Right forelimb (tissue), 1 donor: ENCODE measurements around the gene GHR.
"Not testable (repeated sequence)": the region's sequence is repeated elsewhere in the genome, so short reads cannot be mapped to it uniquely, and the experiment has no call there.

ENCODE experiments used
- DNase-seq: peaks from one replicate; pipeline ENCODE4 v3.0.0-alpha.2; 2018

GHR gene

DNA sequence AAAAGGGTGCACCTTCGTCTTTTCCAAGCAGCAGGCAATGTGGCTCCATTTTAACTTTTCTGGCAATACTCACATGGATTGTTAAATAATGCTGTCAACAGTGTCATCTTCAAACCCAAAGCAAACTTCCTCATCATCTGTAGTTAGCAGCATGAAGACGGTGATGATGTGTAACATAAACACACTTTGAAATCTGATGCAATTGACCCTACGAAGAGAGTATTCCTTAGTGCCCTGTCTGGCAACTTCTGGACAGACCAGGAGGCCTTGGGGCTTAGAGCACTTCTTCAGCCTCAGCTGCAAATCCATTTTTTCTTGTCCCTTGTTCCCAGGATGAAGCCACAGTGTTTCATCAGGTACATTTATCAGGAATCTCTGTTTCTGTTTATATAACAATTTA, 149.1 kb downstream of the GHR start:
- no peak for DNase-seq

DNA sequence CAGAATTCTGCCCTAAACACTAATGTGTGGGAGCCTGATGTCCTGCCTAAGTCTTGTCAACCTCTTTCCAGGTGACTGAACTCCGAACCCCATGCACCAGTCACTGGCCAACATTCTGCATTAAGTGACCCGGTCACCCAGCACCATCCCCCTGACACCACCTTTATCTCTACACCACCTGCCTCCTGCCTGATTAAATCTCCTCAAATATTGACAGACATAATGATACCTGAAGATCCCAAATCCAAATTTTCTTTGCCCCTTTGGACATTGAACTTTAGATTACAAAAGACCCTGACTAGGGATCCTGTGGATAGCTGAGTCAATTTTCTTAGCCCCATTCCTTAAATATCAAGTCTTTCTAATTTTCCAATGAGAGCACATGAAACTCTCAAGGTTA, 150.1 kb downstream of the GHR start:
- DNase-seq = no peak

DNA sequence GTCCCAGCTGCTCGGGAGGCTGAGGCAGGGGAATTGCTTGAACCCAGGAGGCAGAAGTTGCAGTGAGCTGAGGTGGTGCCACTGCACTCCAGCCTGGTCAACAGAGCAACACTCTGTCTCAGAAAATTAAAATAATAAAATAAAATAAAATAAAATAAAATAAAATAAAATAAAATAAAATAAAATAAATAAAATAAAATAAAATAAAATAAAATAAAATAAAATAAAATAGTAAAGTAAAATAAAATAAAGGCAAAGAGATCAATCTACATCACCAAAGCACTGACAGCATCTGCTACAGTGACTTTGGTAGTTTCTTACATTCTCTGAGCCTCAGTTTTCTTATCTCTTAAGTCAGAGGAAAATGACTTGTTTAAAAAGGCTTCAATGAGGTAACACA, 152.7 kb downstream of the GHR start:
- DNase-seq = not testable (repeated sequence)

DNA sequence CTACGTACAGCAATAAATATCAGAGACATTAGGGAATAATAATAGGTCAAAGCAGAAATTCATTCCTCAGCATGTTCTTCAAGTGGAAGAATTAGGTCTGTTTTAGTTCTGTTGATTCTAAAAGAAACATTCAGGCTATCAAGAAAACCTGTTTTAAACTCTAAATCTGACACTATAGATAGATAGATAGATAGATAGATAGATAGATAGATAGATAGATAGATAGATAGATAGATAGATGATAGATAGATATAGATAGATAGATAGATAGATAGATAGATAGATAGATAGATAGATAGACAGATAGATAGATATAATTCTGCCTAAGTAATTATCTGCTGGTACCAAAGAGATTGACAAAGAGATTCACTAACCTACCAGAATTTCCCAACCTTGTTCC, 155.7 kb downstream of the GHR start:
- not testable (repeated sequence) for DNase-seq

DNA sequence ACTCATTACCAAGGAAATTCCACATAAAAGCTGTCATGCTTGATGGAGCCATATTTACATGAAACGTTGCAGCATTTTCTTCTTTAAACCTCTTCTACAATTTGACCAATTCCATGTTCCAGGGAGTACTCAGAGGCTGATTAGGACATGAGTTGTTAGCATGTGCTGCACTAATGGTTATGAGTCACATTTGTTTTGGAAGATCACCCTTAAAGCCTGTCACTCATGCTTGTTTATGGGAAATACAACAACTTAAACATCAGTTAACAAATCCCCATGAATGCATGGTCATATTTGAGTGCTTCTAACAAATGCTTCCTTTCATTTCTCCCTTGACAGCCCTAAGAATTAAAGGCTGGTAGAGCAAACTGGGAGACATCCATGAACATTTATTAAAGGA, 156.1 kb downstream of the GHR start:
- DNase-seq = no peak

DNA sequence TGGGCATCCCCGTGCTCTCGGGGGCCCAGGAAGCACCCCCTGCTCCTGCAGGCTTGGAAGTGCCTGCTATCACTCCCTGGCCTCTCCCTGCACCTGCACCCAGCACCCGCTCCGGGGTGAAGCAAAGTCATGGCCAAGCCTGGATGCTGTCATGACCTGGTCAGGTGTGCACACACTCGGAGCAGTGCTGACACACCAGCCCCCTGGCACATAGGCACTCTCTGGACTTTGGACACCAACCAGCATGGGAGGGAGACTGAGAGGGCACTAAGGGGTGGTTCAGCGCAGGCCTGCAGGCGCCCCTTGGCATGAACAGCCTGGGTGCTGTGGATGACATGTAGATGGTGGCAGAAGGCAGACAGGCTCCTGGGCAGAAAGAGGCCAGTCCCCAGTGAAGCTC, 158.6 kb downstream of the GHR start:
- no peak for DNase-seq

DNA sequence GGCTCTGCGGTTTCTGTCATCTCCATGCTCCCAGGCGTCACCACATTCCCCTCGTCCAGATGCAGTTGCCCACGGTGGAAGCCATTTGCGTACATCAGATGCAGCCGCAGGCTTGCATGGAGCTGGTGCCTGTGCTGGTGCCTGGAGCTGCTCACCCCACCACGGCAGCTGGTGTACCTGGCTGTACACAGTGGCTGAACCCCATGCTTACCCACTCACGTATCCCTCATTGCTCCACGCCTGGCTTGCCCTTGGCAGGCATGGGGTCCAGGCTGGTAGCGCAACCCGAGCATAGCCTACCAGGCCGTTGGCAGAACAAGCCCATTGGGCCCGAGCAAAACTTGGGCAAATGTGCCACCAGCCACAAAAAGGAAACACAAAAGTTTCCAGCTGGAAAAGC, 159.5 kb downstream of the GHR start:
- DNase-seq = no peak

DNA sequence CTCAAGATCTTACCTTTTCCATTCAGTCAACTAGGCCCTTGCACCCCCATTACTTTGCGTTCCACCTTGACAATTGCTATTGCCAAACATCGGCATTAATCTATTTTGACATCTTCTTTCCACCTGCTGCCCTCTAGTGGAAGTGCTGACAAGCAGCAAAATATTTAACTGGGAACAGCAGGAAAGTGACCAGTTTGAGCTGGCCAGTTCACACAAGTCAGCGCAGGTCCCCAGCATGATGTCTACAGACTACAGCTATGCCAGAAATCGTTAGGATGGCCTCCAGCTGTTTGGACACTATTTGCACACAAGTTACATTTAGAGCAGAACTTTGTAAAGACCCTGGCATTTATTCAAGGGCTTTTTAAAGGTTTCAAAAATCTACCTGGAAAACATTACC, 160.1 kb downstream of the GHR start:
- DNase-seq = no peak

DNA sequence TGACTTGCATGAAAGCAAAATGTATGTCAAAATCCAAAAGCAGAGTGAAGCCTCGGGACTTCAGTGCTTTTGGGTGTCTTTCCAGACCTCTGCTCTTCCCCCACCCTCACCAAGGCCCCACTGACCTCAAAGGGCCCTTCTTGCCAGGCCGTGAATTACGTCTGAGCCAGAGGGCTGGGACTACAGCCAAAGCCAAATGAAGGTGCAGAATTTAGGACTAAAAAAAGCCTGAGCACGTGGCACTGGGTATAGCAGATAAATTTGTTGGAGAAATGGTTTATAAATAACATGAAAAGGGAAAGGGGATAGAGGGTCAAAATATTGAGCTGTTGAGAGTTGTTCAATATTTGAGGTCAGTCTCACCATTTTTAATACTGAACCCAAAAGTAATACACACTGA, 163.4 kb downstream of the GHR start:
- DNase-seq = peak; percentile 60

DNA sequence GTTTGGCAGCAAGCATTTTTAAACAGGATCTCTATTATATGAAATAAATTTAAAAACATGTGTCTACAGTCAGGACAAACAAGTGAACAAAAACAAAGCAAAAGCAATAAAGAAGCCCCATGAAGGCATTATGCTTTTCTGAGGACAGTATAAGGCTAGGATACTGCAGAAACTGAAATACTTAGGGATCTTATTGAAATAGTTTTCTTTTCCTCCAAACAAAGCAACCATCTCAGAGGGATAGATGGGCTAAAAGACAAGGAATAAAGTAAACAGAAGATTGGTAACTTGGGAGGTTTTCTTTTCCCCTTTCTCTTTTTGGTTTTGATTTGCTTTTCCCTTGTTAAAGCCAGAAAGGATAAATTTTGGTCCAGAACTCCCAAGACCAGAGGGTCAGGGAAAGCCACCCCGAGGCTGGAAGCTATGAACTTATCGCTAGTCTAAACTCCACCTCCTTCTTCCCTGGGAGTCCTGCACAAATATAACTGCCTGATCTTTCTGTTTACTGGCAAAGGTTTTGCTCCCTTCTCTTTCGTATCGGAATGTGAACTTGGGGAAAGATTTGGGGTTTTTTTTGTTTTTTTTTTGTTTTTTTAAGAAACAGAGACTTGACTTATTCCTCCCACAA, 164.0 kb downstream of the GHR start:
- DNase-seq = no peak

DNA sequence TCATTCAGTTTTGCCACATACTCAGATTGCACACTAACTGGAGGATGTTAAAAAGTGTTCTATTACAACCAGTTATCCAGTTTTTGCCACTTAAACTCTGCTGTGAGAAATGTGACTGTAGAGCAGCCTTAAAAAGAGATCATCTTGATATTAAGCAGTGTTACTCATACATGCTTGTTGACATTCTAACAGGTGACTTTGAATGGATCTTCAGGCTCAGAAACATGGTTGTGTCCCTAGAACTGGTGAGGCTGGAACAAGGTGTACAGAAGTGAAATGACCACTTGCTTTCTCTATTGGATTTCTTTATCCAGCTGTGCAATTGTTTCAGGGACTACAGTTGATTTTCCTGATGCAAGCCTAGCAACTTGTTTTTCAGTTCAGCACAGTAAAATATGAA, 167.3 kb downstream of the GHR start:
- DNase-seq = no peak

DNA sequence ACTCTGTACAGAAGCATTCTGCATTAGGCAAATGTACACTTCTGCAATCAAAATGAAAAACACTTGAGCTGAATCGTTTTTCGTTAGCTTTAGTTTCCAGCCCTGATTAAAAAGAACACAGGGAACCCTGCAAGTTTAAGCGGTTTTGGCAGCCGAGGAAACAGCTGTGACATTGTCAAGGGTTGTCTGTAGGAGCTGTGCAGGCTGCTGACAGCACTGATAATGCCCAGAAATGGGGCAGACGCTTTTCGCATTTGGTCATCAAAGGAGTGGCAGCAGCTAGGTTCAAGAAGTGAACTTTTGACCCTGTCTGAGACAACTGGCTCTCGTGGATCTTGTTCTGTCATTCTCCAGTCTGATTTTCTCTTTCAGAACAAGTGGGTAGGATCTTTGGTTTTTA, 167.8 kb downstream of the GHR start:
- DNase-seq = peak; percentile 60

DNA sequence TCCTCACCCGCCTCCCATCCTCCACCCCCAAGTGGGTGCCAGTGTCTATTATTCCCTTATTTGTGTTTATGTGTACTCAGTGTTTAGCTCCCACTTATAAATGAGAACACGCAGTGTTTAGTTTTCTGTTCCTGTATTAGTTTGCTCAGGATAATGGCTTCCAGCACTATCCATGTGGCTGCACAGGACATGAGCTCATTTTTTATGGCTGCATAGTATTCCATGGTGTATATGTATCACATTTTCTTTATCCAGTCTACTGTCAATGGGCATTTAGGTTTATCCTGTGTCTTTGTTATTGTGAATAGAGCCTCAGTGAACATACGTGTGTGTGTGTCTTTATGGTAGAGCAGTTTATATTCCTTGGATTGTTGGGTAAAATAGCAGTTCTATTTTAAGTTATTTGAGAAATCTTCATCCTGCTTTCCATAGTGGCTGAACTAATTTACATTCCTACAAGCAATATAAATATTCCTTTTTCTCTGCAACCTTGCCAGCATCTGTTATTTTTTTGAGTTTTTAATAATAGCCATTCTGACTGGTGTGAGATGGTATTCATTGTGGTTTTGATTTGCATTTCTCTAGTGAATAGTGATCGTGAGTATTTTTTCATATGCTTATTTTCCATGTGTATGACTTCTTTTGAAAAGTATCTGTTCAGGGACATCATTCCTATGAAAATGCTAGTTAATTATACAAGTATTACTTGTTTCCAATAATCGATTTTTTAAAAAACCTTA, 169.3 kb downstream of the GHR start:
- DNase-seq = no peak

DNA sequence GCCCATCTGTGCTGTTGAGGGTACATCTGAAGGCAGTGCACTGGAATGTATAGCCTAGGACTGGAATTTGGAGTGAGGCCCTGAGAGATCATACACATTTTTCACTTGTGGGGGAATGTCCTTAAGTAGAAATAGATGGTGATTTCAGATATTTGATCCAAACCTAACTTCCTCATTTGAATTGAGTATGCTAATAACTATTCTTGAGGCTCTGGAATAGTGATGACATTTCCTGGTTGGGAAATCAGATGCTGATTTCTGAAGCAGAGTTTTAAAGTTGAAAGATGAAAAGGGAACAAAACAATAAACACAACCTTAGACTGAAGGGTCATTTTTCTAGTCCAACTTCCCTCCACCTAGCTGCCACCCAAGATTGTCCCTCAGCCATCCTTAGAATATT, 170.4 kb downstream of the GHR start:
- DNase-seq = no peak

DNA sequence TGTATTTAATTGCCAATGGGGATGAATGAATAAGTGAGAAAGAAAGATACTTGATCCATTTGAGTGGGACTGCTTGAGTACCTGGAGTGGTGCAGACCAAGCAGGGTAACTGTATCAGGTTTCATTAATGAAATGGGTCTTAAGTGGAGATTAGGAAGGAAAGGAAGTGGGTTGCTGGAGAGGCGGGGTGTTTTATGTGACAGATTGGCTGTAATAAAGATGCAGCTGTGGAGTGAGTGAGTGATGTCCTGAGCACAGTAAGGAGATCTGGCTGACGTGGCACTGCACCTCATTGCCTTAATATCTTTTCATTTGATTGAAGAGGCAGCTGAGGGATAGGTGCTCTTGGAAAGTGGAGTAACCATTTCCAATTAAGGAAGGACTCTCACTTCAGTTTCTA, 172.4 kb downstream of the GHR start:
- DNase-seq = no peak

DNA sequence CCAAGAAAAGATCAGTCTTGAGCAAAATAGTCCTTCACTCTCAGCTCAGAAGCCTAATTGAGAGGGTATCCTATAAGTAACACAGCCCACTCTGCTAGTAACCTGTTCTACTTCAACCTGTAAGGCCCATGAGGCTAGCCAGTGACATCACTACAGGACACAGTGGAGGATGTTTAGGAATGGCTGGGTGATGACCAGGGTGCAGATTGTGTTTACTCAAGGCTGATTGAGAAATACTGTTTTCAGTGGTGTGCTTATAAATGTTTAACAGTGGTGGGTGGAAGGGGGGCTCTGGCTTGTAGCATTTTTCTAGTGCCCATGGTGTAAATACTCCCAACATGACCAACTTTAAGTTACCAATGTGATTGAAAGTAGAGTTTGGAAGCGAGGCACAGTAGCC, 173.6 kb downstream of the GHR start:
- DNase-seq = no peak

DNA sequence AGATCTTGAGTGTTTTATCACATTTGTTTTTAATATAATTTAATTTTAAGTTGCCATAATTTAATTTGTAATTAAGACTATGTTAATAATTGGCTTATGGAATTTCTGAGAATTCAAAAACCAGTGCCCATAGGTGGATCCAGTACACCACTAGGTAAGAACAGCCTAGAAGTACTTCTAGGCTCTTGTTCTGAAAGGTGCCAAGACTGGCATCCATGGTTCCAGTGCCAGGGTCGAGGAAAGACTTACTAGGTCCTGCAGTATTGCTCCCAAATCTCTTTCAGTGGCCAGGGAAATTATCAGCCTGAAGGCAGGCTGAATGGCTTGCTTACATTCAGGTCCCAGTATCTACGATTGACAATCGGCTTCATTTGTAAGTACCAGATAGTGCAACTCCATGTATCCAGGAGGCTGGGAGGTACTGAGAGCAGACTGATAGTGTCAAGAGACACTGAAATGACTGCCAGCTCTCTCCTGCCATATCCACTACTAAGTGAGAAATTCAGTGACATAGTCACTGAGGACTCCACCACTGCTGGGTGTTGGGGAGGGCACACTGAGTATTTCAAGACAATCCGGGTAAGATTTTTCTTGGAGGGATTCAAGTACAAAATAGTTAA, 174.2 kb downstream of the GHR start:
- DNase-seq = no peak

DNA sequence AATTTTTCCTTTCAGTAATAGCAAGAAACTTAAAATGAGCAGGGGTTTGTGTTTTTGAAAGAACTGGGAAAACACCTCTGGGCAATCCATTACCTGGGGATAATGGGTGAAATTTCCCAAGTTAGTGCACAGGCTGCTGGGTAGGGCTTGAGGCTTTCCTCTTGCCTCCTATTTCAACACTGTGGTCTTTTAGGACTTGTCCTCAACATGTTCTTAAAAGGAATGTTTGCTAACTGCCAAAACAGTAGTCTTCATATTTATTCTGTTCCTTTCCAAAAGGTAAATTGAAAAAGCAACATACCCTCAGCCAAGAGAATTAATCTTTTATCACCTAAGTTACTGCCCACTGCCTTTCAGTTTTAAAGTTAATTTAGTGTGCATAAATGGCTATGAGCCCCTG, 175.1 kb downstream of the GHR start:
- no peak for DNase-seq

DNA sequence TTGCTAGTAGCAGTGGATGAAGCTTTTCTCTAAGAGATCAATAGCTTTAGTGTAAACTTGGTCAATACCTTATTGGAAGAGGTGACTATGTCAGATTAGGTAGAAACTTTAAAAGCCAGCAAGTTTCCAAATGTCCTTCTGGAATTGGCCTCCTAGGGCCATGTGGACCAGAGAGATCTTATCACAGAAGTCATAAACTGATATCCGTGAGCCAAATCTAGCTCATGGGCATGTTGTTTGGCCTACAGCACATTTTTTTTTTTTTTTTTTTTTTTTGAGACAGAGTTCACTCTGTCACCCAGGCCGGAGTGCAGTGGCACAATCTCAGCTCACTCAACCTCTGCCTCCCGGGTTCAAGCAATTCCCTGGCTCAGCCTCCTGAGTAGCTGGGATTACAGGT, 175.9 kb downstream of the GHR start:
- no peak for DNase-seq

DNA sequence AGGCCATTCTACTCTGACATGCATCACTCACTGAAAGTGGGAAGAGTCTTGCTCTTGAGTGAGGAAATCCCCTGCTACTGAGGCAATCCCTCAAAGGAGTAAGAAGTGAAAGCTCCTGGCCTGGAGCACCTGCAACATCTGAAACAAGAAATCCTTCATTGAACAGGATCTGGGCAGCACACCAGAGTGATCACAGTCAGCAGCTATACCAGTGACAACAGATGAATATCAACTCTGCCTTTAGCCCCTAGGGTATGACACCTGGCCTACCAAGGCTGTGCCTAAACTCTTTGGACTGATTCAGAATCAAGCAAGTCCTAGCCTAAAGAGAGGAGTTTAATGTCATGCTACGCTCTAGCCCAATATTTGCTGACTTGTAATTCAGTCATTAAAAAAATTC, 177.2 kb downstream of the GHR start:
- DNase-seq = no peak

DNA sequence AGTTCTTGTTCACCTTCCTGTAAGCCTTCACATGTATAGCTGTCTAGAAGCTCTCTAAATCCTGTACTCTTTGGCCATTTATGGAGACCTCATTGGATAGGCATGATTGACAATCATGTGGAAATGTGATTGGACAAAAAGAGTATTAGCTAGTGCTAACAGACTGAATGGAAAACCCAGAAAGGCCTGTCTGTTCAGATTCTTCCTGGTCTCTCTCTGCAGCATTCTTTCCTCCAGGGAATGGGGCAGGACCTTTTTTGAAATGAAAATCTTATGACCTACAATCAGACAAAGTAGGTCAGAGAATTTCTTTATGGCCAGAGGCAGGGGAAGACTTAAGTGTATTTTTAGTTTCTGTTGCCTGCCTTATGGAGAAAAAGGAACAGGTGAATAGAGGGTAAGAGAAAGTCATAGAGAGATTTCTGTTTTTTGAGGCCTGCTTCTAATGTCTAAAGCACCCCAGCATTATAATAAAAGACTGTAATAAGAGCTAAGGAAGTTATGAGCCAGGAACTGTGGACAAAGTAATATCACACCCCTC, 181.0 kb downstream of the GHR start:
- DNase-seq = no peak

DNA sequence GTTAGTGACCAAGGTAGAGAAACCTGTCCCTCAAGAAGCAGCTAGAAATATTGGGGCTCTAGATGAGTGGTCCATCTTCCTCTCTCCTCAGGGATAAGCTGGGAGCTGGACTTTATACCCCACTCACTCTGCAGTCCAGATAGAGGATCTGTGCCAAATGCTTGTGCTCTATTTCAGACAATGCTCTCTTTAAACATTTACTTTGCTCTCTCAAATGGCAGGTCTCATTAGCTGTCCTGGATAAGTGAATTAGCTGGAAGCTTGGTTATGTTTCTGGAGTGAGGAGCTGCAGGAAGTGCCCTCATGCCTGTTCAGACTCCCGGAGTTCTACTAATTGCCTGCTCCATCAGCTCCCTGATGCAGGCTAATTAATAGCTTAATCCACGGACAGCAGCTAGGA, 182.3 kb downstream of the GHR start:
- no peak for DNase-seq

DNA sequence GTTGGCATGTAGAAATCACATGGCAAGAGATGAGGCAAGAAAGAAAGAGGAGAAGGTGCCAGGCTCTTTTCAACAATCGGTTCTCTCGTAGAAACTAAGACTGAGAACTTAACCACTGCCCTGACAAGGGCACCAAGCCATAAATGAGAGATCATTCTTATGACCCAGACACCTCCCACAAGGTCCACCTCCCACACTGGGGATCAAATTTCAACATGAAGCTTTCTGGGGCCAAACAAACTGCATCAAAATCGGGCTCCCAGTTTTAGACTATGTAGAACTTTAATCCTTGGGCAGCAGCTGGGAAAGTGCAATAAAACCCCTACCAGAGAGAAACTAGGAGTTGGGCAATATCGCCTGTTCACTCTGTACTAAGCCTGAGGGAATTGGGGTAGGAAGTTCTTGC, 183.2 kb downstream of the GHR start:
- DNase-seq = no peak

DNA sequence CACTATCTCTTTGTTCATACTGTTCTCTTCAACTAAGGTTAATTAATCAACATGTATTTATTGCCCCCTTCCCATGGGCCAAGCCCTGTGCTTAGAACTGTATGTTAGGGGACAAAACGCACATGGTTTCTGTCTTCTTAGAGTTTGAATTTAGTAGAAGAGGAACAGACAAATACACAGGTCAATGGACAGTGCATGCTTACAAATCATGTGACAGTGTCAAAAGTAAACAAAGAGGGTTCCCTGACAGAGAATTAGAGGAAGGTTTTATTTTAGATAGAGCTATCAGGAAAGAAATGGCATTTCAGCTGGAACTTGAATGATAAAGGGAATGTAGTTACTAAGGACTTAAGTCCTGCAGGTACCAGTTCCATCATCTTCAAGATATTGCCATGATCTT, 188.2 kb downstream of the GHR start:
- DNase-seq = no peak
